Bone marrow (tissue), 2 donors: ENCODE data around the gene SLC25A18.

ENCODE experiments used
- DNase-seq, 2 donors: peaks; one replicate each; lab custom pipeline; 2025; lab: John Stamatoyannopoulos, UW

Gene SLC25A18

DNA sequence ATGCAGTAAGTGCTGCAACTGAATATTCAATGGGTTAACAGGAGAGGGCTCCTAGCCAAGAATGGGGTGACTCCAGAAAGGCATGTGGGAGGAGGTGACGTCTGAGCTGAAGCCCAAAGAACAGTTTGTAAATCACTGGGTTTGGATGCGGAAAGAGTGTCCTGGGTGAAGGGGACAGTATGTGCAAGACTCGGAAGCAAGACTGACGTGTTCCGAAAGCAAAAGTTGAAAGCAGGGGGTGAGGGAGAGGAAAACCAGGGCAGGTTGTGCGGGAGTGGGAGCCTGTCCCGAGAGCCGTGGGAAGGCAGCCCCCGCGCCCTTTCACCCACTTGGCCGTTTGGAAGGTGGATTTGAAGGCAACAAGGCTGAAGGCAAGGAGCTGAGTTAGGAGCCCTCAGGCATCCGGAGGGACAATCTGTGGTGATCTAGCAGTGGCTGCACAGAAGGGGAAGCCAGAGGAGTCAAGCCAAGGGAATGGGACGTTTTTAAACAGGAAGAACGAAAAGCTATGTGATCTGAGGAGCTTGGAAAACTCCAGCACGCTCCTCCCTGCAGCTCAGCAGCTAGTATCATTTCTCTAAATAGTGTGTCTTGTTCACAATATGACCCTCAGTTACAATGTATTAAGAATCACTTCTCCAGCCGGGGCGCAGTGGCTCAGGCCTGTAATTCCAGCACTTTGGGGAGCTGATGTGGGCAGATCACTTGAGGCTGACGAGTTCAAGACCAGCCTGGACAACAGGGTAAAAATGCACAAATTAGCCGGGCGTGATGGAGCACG lies 7.7 kb downstream of the SLC25A18 start:
- no peak for DNase-seq

DNA sequence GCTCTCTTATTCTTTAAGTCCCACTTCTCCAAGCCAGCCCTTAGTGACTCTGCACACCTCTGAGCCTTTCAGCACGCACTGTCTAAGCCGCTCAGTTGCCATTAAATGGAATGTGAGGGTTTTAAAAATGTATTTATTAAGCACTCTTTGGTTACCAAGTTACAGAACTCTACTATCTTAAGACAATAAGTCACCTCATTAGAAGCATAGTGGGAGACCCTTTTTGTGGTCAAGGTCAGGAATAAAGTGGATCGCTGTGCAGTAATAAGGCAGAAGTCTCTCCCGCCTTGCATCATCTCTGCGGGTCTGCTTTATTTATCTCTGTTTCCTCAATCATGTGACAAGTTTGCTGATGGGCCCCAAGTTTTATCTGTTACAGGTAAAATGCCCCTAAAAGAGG lies 11.9 kb downstream of the SLC25A18 start:
- no peak for DNase-seq

DNA sequence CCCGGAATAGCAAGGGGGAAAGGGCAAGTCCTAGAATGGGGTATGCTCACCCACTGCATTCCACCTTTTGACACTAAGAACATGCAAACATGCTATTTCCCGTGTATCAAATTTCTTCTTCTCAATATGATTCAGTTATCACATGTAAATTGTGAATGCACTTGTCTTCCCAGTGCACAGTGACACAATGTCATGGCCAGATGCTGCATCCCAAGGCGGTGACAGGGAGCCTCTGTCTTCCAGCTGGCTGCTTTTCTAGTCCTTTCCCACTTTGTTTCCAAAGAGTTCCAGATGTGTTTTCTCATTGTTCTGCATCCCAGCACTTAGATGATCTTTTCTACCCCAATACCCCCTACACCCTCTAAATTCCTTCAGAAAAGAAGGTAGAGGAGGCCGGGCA lies 12.4 kb downstream of the SLC25A18 start:
- no peak for DNase-seq

DNA sequence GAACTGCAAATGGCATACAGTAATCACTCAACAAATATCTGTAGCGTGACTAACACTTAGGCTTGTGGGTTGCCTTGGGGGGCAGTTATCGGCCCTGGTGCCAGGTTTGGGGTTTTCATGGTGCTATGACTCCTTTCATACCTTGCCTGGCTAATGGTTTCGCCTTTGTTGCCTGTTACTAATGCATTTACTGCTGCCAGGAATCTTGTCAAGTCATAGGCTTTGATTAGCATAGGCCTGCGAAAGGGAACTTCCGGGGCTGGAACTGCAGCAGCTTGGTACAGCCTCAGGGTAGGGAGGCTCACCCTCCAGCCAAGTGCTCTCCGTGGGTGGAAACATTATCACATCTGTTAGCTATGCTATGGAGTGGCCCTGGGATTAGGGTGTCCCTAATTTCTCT lies 13.2 kb downstream of the SLC25A18 start:
- DNase-seq, result no peak

DNA sequence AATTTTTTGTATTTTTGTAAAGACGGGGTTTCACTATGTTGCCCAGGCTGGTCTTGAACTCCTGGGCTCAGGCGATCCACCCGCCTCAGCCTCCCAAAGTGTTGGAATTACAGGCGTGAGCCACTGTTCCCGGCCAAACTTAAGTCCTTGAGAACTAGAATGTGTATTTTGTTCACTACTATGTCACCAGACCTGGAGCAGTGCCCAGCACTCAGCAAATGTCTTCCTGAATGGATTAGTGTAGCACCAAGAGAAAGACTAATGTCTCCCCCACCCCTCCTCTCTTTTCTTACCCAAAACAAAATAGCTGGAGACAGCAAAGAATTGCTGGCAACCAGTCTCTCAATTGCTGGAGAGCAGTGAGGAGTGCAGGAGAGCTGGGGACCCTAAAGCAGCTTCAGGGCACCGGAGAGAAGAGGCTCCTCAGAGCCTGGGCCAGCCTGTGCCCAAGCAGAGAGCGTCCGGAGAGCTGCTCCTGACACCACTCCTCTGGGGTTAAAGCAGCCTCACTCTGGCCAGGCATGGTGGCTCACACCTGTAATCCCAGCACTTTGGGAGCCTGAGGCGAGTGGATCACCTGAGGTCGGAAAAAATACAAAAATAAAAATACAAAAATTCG lies 14.9 kb downstream of the SLC25A18 start:
- DNase-seq, result no peak

DNA sequence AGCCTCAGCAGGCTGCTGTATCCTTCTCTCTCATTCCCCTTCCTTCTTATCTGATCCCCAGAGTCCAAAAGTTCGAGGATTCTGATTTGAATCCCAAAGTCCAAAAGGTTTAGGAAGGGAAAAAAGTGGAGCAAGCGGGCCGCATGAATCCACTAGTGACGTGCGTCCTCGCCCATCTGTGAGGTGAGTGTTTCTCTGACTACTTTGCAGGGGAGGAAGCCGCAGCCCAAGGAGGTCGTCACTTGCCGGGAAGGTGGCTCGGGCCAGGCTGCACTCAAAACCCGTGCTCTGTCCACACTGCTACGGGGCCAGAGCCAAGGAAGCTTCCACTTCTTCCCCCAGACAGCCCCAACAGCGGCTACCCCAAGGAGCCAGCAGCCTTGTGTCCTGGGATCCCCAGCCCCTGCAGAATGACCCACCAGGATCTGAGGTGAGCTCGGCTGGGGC lies 16.3 kb downstream of the SLC25A18 start:
- DNase-seq, result no peak

DNA sequence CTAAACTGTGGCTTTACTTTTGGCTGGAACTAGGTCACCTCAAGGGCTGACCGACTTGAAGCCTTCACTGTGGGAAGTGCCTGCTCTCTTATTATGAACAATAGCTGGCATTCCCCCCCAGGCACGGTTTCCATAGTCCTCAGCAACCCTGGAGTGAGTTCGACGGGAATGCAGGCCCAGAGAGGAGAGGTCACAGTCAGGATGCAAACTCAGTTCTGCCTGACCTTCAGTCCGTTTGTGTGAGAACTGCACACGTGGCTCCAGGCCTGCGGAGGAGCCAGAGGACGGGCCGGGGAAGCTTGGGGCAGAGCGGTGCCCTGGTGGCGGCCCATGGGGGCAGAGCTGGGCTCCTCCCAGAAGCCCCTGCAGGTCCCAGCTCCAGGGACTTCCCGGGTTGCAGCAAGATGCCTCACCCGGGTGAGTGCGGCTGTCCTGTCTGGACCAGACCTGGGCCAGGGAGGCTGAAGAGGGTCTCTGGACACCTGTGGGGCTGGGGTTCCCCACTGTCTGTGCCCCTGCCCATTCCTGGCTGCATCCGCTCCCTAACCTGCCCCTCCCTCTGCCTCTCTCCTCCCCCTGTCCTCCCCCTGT lies 17.2 kb downstream of the SLC25A18 start:
- DNase-seq, result no peak

DNA sequence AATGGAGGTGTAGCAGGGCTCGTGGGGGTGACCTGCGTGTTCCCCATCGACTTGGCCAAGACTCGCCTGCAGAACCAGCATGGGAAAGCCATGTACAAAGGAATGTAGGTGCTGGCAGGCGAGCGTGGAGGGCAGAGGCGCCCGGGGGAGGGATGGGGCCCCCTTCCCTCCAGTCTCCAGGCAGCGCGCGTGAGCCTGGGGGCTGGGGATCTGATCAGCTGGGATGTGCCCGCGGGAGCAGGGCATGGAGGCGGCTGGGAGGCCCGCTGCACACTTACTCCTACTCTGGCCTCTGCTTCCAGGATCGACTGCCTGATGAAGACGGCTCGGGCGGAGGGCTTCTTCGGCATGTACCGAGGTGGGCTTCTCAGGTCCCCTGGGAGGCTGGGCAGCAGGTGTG lies 17.8 kb downstream of the SLC25A18 start:
- no peak for DNase-seq

DNA sequence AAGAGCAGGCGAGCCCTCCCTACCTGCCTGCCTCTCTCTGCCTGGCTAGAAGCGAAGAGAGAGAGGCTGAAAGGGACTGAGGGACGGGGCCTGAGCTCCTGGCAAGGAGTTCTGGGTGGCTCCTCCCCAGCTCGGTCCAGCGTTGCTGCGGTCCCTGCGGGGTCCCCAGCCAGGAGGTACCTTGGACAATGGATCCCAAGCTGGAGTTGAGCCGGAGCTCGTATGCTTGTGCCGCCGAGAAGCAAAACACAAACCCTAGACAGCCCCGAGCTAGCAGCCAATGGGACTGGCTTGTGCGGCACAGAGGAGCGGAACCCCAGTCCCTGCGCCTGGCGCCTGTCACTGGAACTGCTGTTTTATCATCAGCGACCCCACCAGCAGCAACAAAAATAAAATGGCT lies 18.3 kb downstream of the SLC25A18 start:
- DNase-seq, result no peak

DNA sequence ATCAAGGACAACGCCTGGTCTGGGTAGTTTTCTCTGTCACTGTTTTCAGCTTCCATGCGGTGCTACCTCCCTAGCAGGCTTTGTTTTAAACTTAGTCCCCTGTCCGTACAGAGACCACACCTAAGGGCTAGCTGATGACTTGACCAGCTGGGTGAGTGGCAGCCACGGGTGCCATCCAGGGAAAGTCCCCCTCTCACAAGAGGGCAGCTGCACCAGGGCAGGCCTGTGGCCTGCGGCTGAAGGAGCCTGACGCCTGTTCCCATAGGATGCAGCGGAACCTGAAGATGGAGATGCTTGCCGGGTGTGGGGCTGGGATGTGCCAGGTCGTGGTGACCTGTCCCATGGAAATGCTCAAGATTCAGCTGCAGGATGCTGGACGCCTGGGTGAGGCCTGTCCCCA lies 19.9 kb downstream of the SLC25A18 start:
- DNase-seq, result no peak

DNA sequence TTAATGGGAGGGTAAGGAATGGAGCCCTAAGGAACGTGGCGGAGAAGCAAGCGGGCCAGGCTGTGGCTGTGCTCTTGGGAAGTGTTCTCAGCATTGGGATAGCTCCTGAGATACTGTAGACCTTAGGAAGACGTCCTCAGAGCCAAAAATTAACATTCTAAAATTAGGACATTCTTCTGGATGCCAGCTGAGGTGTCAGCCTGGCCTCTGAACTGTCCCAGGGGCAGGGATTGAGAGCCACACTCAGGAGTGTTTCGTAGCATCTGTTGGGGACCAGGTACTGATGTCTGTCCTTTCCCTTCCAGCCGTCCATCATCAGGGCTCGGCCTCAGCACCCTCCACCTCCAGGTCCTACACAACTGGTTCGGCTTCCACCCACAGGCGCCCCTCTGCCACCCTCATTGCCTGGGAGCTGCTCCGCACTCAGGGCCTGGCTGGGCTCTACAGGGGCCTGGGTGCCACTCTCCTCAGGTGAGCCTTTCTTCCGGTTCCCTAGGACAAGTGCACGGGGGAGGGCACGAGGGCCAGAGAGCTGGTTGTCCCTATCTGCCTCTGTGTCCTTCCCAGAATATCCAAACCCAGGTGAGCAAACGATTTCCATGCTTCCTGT lies 23.6 kb downstream of the SLC25A18 start:
- DNase-seq, result no peak

DNA sequence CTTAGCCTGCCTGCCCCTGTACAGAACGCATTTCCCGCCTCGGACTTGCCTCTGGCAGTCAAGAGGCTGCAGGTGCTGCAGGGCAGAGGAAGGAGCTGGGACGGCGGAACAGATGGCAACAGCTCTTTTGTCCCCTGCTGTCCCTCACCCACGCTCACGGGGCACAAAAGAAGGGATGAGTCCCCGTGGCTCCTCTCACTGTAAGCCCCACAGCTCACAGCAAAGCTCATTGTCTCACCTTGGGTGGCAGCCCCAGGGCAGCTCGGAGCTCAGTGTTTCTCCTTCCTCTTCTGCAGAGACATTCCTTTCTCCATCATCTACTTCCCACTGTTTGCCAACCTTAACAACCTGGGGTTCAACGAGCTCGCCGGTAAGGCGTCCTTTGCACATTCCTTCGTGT lies 24.3 kb downstream of the SLC25A18 start:
- DNase-seq, result no peak

DNA sequence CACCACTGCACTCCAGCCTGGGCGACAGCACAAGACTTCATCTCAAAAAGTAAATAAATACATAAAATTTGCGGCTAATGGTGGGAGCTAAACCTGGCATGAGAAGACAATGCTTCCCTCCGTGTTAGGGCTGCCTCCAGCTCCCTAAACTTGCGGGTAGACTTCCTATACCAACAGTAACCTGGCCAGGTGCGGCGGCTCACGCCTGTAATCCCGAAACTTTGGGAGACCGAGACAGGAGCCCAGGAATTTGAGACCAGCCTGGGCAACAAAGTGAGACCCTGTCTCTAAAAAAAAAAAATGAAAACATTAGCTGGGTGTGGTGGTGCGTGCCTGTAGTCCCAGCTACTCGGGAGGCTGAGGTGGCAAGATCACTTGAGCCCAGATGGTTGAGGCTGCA lies 25.3 kb downstream of the SLC25A18 start:
- DNase-seq, result no peak

DNA sequence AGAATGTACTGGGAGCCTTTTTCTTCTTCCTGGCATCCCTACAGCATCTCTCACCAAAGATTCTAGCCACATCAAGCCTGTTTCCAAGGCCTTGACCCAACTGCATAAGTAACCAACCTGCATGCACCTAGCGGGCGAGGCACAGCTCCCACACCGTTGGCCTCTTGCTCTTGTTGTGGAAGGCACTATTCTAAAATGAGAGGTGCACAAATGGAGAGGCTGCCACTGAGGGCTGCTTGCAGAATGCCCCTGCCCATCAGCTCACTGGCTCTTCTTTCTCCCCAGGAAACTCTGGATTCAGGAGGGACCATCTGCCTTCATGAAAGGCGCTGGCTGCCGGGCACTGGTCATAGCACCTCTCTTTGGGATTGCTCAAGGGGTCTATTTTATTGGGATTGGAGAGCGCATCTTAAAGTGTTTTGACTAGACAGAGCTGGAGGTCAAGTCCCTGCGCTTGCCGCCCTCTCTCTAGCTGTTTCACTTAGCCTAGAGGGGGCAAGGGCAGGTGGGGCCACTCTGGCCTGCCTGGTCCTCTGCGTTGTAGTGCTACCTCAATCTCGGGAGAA lies 26.6 kb downstream of the SLC25A18 start:
- no peak for DNase-seq

DNA sequence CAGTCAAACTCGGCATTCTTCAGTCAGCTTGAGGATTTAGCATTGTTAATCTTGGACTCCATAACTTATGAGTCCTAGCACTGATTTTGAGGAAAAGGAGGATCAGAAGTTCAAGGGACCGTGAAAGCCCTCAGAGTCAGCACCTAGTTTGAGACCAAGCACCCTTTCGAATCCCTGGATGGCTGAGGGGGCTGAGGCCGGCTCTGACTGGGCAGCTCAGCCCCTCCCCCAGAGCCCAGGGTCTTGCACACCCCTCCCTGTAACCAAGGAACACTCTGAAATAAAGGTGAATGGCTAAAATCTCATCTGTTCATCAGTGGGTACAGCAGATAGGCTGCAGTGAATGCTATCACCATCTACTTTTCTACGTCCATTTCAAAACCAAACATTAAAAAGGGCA lies 27.3 kb downstream of the SLC25A18 start:
- no peak for DNase-seq

DNA sequence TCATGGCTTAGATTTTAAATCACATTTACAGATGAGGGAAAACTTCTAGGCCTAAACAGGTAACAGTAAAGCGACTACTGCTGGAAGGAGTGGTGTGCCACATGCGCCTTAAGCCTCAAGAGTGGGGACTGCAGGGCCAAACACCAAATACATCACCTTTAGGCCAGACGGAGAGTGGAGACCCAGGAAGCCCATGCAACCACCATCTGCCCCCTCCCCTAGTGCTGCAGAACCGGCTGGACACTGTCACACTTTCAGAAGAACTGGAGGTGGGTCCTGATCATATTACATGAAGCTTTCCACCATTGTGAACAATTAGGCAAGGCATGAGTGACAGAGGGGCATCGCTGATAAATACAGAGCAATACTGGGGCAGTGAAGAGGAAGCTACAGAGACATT lies 28.9 kb downstream of the SLC25A18 start:
- no peak for DNase-seq

DNA sequence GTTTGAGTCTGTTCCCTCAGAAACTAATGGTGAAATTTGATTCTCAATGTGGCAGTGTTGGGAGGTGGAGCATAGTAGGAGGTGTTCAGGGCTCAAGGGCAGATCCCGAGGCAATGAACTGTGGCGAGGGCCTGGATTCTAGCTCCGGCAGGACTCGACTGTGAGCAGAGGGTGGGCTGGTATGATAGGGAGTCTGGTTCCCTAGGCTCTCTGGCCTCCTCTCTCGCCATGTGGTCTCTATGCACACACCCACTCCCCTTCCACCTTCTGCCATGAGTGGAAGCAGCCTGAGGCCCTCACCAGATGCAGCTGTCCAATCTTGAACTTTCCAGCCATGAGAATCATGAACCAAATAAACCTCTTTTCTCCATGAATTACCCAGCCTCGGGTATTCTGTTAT lies 32.9 kb downstream of the SLC25A18 start:
- DNase-seq, result no peak

DNA sequence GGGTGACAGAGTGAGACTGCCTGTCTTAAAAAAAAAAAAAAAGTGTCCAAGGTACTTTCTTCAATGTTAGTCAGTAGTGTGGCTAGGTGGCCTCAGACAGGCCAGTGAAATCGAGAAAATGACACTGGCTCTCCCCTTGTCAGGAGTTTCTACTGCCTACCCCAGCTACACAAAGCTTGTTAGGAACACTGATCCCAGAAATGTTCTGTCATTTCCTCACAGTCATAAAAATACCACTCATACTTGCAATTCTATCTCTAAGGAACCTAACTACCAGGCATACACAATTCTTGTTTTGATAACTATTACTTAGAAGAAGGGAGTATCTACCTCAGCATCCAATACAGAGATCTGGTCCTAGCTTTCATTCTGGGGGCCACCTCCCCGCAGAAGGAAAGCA lies 33.9 kb downstream of the SLC25A18 start:
- DNase-seq, result no peak

DNA sequence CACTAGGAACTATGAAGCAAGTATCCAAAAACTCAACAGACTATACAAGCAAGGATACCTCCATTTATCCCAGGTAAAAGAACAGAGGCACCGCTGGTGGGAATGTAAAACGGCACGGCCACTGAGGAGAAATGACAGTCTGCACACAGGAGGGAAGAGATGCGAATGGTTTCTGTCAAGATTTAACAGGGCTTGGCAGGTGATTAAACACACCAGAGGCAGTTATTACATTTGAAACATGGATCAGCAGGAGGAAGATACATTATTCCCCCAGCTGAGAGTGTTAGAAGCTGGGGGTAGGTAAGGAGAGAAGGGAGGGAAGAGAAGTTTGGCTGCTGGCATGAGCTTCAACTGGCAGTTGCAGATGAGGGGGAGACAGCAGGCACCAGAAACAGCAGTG lies 35.0 kb downstream of the SLC25A18 start:
- DNase-seq, result no peak

DNA sequence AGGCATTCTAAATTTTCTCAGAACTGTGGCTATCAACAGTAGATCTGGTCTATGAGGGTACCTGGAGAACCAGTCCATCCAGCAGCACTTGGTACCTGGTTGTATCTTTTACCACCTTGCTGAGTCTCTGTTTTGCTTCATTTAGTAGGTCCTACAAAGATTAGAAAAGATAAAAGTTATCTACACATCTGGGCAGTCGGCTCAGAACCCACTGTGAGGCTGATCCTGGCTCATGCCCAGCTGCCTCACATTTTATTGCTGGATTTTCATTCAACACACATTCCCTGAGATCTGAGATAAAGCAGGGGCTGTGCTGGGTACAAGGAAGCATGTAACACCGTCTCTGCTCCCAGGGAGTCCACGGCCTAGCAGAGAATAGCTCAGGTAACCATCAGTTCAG lies 37.7 kb downstream of the SLC25A18 start:
- no peak for DNase-seq

DNA sequence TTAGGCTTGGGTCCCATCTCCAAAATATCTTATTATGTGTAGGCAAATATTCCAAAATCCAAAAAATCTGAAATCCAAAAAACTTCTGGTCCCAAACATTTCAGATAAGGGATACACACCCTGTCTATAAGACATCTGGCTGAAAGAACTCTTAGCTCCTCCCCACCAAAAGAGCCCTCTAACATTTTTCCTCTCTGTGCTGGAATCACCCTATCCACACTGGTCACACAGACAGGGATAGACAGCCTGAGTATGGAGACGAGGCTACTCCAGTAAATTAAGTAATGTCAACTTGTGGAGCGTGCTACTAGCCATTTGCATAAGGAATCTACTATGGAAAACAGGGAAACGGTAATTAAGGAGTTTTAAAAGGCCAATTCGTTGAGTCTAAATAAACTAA lies 40.4 kb downstream of the SLC25A18 start:
- DNase-seq, result no peak

DNA sequence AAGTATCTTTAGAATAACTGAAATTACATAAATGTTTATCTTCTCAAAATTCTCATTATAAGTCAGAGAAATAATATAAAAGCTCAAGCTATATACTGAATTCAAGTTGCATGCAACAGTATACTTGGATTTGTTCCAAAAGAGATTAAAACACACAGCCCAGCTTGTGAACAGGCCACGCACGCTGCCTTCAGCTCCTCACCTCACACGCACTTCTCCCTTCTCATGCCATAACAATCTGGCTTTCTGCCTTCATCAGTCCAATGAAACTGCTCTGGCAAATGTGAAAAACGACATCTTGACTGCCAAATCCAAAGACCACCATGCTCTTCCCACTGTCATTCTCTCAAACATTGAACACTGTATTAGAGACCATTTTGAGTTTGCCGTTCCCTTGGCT lies 43.2 kb downstream of the SLC25A18 start:
- DNase-seq, result no peak
